GM10266 (cell line): ENCODE data around the gene RASD1.

Source experiments
- DNase-seq: peaks from one replicate; pipeline ENCODE4 v3.0.0; 2012; ENCODE audit errors: extremely low spot score
- TF ChIP-seq, protein P1 (sequence below): IDR thresholded peaks from 2 replicates; pipeline ENCODE4 v1.5.1; 2012; ENCODE audit warnings: mild to moderate bottlenecking, low read depth; ENCODE audit not compliant: control insufficient read depth, insufficient read depth; ENCODE audit errors: missing control alignments

RASD1 gene

GRCh38 chr17:17453088-17453487 is 43.1 kb downstream of the RASD1 start:
- TF ChIP-seq, protein P1, sequence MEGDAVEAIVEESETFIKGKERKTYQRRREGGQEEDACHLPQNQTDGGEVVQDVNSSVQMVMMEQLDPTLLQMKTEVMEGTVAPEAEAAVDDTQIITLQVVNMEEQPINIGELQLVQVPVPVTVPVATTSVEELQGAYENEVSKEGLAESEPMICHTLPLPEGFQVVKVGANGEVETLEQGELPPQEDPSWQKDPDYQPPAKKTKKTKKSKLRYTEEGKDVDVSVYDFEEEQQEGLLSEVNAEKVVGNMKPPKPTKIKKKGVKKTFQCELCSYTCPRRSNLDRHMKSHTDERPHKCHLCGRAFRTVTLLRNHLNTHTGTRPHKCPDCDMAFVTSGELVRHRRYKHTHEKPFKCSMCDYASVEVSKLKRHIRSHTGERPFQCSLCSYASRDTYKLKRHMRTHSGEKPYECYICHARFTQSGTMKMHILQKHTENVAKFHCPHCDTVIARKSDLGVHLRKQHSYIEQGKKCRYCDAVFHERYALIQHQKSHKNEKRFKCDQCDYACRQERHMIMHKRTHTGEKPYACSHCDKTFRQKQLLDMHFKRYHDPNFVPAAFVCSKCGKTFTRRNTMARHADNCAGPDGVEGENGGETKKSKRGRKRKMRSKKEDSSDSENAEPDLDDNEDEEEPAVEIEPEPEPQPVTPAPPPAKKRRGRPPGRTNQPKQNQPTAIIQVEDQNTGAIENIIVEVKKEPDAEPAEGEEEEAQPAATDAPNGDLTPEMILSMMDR = no peak
- no peak for DNase-seq

GRCh38 chr17:17448723-17449122 is 47.5 kb downstream of the RASD1 start:
- TF ChIP-seq, protein P1 = no peak
- no peak for DNase-seq

DNA sequence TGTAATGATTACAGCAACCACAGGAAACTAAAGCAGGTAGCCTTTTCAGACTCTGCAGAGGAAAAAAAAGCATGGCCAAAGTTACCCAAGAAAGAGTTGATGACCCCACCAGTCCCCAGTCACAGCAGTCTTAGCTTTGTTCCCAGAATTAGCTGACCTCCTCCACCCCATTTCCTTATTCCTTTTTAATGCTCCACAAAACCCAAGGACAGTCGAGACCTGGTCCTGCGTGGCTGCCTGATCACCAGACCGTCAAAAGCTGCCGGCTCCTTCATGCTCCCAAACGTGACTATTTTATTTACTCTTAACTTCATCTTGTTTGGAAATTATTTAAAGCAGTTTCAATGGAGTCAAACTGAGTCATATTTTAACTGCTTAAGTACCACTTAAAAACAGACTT is 48.1 kb downstream of the RASD1 start:
- TF ChIP-seq, protein P1 = no peak
- DNase-seq = no peak

DNA sequence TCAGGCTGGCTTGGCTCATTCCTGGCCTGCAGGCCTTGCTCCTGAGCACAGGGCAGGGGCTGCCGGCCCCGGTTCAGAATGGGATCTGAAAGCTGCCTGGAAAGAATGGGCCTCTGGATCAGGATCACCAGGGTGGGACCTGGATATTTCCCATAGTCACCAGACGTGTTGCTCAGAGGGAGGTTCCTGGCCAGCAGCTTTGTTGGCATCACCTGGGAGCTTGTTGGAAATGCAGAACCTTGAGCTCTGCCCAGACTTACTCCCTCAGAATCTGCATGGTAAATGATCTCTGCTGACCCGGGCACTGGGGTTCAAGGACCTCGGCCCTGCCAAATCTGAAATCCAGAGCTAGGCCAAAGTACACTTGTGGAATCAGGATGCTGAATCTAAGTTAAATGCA is 48.9 kb downstream of the RASD1 start:
- TF ChIP-seq, protein P1 = no peak
- no peak for DNase-seq

- TF ChIP-seq, protein P1 = no peak
These were observed 49.5 kb downstream of the RASD1 start for GRCh38 chr17:17446666-17447155.

GRCh38 chr17:17445925-17446665 is 50.1 kb downstream of the RASD1 start:
- DNase-seq = no peak
- TF ChIP-seq, protein P1 = no peak

More at GRCh38 chr17:17446666-17447155, 49.5 kb downstream of the RASD1 start:
- DNase-seq = no peak

DNA sequence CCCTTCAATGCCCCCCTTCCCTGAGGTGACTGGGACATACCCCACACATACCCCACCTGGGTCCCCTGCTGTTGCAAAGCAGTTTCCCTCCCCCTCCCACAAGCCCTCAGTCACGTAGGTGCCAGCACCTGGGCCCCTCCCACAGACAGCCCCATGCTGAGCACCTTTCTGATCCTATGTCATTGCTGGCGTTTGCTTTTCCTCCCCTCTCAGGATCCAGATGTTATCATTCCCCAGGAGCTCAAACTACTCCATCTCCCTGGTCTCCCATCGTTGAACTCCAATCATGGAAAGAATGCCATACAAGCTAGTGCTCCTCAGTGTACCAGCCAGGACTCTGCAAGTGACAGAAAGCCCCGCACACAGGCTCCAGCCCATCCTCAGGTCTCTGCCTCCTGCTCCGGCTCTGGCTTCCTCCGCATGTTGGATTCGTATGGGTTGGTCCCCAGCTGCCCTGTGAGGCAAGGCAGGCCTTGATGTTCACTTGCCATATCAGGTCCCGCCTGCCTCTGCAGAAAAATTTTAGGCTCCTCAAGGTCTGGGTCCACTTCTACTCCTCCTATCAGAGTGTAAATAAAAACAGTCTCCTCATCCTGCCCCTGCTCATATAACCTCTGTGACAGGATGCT is 50.8 kb downstream of the RASD1 start:
- DNase-seq = no peak
- TF ChIP-seq, protein P1 = no peak
